Left ventricle myocardium inferior (tissue), 1 donor: ENCODE measurements around the gene SOX30. TPM values are rescaled to one million over a fixed set of nuclear protein-coding genes. Genes with fewer than 3 reads are reported as not detected.

Experiments used
- DNase-seq: peaks from one replicate; pipeline ENCODE4 v3.0.0-alpha.2; 2020
- H3K27ac ChIP-seq: fragments of 200-600 bp; replicated peaks from 2 replicates; pipeline ENCODE4 v1.8.0; 2021
- H3K27me3 ChIP-seq: fragments of 200-600 bp; 2 replicates; pipeline ENCODE4 v1.8.0; 2021; ENCODE audit warnings: low read depth
- H3K36me3 ChIP-seq: fragments of 200-600 bp; 2 replicates; pipeline ENCODE4 v1.8.0; 2021
- H3K4me1 ChIP-seq: fragments of 200-600 bp; 2 replicates; pipeline ENCODE4 v1.8.0; 2021
- H3K4me3 ChIP-seq: fragments of 200-600 bp; 2 replicates; pipeline ENCODE4 v1.8.0; 2021; ENCODE audit warnings: mild to moderate bottlenecking, moderate library complexity
- H3K9me3 ChIP-seq: fragments of 200-600 bp; replicated peaks from 2 replicates; pipeline ENCODE4 v1.8.0; 2021
- CTCF ChIP-seq: fragments of 200-600 bp; IDR thresholded peaks from 2 replicates; pipeline ENCODE4 v1.8.0; 2021; ENCODE audit warnings: antibody characterized with exemption, mild to moderate bottlenecking, borderline replicate concordance
- intact Hi-C: fragments of 100-400 bp; cut with micrococcal nuclease; formaldehyde crosslinking; loops from one replicate; pipeline ENCODE4 v1.11.0; 2022
- total RNA-seq: library from RNA; stranded (reverse); fragmentation: NEBNext Ultra II Directional; extraction: Animal tissue kit (Norgen Biotek cat#: 25700); gene quantifications from one replicate; pipeline ENCODE4 v1.2.1, GENCODE V29; 2021
- donor health status: DM: no; HTN: yes; CAD: no; lungs with severe emphysema.

The SOX30 gene
- total RNA-seq, 1 donor from 2014 or later, result 0.08 TPM

DNA sequence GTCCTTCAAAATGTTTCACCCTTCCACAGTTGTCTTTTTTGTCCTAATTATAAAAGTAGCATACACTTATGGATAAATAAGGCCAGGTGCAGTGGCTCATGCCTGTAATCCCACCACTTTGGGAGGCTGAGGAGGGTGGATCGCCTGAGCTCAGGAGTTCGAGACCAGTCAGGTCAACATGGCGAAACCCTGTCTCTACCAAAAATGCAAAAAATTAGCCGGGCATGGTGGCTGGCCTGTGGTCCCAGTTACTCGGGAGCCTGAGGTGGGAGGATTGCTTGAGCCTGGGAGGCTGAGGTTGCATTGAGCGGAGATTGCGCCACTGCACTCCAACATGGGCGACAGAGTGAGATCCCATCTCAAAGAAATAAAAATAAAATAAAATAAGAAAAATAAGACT is 20.7 kb upstream of the SOX30 start:
- H3K27ac ChIP-seq, result no peak overlapping the region
- TF ChIP-seq CTCF, result no peak
- no peak for DNase-seq
- peaks cover 33% of the 10 kb centered on the region for H3K27me3 ChIP-seq
- no peak overlapping the region for H3K4me3 ChIP-seq
- intact Hi-C loops, result no loop called here
- H3K9me3 ChIP-seq, result no peaks in the 10 kb centered on the region
- peaks cover 16% of the 10 kb centered on the region for H3K4me1 ChIP-seq
- no peaks in the 10 kb centered on the region for H3K36me3 ChIP-seq

DNA sequence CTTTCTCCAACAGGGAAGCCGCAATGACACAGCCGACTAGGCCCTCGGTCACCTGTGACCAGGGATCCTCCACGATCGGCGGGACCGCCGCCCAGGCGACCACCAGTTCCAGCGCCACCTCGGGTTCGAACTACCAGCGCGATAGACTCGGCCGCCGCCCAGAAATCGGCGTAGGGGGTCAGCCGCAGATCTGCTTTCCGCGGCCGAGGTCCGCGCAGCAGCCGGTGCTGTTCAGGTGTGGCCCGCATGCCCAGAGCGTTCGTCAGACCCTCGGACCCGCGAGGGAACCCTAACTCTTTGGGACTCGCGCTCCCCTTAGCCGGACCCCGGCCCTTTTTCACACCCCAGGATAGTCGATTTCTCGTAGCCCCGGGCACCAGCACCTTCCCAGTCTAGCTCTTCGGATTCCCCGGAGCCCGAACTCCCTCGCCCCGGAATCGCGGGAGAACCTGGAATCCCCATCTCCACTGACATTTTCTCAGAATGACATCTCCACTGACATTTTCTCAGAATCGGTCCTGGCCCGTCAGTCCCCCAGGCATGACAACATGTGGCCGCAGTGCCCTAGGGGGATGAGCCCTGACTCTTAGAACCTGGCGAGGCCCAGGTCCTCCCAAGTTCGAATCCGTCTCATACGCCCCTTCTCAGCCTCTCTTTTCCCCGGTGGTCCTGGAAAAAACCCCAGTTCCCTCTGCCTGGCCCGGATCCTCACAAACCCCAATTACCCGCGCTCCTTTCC is 19.5 kb upstream of the SOX30 start:
- no peaks in the 10 kb centered on the region for H3K9me3 ChIP-seq
- H3K27me3 ChIP-seq, result peaks cover 33% of the 10 kb centered on the region
- no peaks in the 10 kb centered on the region for H3K36me3 ChIP-seq
- no peak overlapping the region for H3K27ac ChIP-seq
- peak overlapping the region; percentile 75 for H3K4me3 ChIP-seq
- intact Hi-C loops, result no loop called here
- TF ChIP-seq CTCF, result no peak
- no peak for DNase-seq
- H3K4me1 ChIP-seq, result peaks cover 16% of the 10 kb centered on the region

DNA sequence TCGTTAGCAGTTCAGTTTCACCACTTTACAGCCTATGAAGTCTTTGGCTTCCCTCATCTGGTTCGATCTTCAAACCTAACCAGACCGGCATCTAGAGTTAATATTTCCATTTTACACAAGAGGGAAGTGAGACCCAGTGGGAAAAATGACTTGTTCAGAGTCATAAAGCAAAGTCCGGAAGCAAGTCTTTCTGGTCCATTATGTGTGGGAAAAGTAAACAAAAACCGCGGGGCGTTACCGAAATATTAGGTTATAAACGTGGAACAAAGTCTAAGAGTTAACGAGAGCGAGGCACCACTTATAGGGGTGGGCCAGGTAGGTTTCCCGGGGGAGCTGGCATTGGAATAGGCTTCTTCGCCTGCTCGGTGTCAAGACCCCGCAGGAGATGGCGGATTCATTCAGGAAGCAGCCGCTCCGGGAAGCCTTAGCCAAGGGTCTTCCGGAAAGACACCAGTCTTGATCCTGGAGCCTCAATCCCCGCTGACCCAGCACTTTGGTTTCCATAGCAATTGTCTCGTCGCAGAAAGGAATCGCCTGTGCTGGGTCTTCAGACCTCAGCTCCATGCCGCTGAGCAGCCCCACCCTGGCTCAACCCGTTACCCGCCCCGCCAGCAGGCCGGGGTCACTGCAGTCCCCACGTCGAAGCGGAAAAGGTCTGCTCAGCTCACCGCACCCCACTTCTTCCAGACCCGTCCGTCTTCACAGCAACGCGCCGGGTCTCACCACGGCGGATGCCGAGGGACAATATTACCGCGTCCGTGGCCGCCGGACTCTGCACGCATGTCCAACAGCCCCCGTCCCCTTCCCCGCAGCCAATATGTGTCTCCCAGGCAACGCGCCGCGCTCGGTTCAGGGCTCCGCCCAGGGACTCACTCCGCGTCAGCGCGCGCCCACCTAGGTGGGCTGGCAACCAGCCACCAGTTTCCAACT is 18.7 kb upstream of the SOX30 start, which contains the start of gene C5orf52:
TSS of gene C5orf52 (plus strand) at position 872 of the 930 bp plus-strand sequence. CDS start 82 bp downstream, outside the sequence.
- intact Hi-C loops, result no loop called here
- no peak within 1 kb of the TSS for H3K27ac ChIP-seq
- H3K4me1 ChIP-seq, result peaks cover 16% of the 10 kb centered on the region
- no peaks in the 10 kb centered on the region for H3K36me3 ChIP-seq
- TF ChIP-seq CTCF, result no peak
- H3K4me3 ChIP-seq, result peak within 1 kb of the TSS; percentile 75
- H3K9me3 ChIP-seq, result no peaks in the 10 kb centered on the region
- DNase-seq, result peak; percentile 18
- H3K27me3 ChIP-seq, result peaks cover 33% of the 10 kb centered on the region

DNA sequence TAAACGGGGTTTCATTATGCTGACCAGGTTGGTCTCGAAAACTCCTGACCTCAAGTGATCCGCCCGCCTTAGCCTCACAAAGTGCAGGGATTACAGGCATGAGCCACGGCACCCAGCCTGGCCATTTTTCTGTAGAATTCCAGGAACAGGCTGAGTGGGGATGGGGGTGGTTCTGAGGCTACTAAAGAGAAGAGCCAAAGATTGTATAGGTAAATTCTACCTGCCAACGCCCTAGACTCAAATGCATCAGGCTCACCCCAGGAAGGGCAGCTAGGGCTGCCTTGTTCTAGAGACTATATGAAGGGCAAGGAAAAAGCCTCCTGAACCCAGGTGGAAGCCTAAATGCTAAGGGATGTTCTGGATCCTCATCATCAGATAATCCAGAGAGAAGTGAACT is 17.5 kb upstream of the SOX30 start:
- no peak for DNase-seq
- Histone ChIP-seq H3K4me1 (peaks cover 16% of the 10 kb centered on the region), H3K36me3 (no peaks in the 10 kb centered on the region), H3K27ac (no peak overlapping the region), H3K27me3 (peaks cover 33% of the 10 kb centered on the region), H3K4me3 (no peak overlapping the region), H3K9me3 (no peaks in the 10 kb centered on the region)
- intact Hi-C loops, result no loop called here
- TF ChIP-seq CTCF, result no peak

- Histone ChIP-seq H3K36me3 (no peaks in the 10 kb centered on the region), H3K9me3 (no peaks in the 10 kb centered on the region), H3K27ac (no peak overlapping the region), H3K4me1 (peaks cover 16% of the 10 kb centered on the region), H3K4me3 (no peak overlapping the region), H3K27me3 (peaks cover 33% of the 10 kb centered on the region)
- intact Hi-C loops, result no loop called here
- TF ChIP-seq CTCF, result no peak
- DNase-seq, result no peak
These were observed 16.1 kb upstream of the SOX30 start for GRCh38 chr5:157668356-157668755.
